GM12865 (cell line): ENCODE results near the gene NPFF.
"Not testable (repeated sequence)": the region's sequence is repeated elsewhere in the genome, so short reads cannot be mapped to it uniquely, and the experiment has no call there.

Source experiments
- DNase-seq: peaks from one replicate; pipeline ENCODE4 v3.0.0; 2010; ENCODE audit warnings: low read depth
- H3K4me3 ChIP-seq: 2 replicates; pipeline ENCODE4 v1.5.1; 2011; ENCODE audit warnings: mild to moderate bottlenecking, low read depth, low read length, control low read depth
- CTCF ChIP-seq: IDR thresholded peaks from 2 replicates; pipeline ENCODE4 v1.5.1; 2011; ENCODE audit warnings: low read length, control low read depth, low read depth, inconsistent platforms; ENCODE audit not compliant: insufficient read depth; ENCODE audit errors: missing control alignments

The NPFF gene, protein sequence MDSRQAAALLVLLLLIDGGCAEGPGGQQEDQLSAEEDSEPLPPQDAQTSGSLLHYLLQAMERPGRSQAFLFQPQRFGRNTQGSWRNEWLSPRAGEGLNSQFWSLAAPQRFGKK

GRCh38 chr12:53506881-53507602 is at the start of gene NPFF:
Gene NPFF, minus strand, starts transcription at chr12:53507484. Its CDS starts 10 bp downstream, at chr12:53507474.
- no peak for DNase-seq
- H3K4me3 ChIP-seq = no peak within 1 kb of the TSS
- TF ChIP-seq CTCF = no peak

DNA sequence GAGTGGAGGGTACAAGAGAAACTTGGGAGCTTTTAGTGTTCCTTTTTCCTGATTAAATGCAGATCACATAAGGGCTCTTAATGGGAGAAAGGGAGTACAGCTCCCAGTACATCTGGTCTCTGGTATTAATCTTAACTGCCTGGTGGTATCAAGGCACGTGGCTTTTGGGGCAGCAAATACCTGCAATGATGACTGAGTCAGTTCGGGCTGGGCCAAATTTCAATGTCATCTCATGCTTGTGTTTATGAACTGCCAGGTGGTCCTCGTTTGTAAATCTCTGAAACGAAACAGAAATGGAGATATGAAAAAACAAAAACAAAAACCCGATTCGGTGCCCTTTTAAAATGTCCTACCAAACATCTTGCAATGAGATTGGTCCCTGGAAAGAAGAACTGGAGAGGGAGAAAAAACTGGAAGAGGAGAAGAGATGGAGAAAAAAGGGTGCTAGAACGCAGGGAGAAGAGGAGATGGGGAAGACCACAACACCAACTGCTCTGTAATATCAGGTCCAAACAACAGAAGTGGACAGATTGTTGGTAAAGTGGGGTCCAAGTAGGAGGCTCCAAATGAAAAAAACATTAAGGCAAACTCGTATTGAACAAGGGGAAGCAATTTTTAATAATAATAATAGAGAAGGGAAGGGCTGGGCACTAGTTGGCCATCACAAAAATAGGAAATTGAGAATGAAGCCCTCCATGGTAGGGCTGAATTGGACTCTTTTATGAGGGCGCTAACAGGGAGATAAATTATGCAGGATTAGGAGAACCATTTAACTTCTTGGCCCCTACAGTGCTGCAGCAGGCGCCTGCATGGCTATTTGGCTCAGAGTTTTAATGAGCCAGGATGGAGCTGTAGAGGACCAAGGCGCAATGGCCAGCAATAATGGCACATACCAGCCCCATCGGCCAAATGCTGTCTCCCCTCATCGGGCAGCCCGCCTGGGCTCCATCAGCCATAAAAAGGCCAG is 45.4 kb upstream of the NPFF start:
- TF ChIP-seq CTCF = no peak
- no peak overlapping the region for H3K4me3 ChIP-seq

DNA sequence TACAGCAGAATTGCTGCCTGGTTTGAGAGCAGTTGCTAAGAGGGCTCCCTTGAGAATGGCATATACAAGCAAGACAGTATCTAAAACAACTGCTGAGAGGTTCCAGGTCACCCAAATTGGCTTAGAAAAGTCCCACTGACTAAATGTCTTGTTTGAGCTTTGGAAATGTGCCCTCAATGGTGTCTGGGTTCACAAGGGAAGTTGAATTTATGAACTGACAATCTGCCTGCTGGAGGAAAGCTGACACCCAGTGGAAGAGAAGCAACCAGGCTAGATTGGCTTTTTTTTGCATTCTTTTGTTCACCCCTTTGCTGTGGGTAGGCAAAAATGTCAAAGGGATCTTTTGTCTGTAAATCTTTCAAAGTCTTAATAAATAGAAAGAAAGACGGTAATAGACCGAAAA is 44.6 kb upstream of the NPFF start:
- no peak for TF ChIP-seq CTCF
- no peak overlapping the region for H3K4me3 ChIP-seq
- DNase-seq = no peak

More for the DNA sequence above, 45.4 kb upstream of the NPFF start:
- no peak for DNase-seq

DNA sequence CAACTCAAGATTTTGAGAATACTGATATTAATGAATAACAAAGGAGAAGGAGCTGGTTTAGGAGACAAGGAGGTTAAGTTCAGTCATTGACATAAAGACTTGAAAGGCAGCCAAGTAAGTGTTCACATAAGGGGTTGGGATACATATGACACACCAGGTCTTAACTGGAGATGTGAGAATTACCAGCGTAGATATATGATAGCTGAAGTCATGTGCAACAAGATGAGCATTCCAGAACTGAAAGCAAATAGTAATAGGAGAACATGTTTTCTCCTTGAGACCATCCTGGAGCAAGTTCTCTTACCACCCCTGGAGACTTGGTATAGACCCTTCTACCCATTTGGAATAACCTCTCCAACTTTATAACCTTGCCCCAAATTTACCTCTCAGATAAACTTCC is 43.3 kb upstream of the NPFF start:
- DNase-seq = no peak
- no peak for TF ChIP-seq CTCF
- H3K4me3 ChIP-seq = no peak overlapping the region

DNA sequence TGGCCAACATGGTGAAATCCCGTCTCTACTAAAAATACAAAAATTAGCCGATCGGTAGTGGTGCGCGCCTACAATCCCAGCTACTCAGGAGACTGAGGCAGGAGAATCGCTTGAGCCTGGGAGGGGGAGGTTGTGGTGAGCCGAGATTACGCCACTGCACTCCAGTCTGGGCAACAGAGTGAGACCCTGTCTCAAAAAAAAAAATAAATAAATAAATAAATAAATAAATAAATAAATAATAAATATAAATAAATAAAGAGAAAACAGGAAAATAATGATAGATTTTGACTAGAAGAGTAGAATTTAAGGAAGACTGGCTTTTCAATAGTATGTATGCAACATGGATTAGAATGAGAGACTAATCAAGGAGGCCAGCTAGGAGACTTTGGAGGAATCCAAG is 42.8 kb upstream of the NPFF start:
- not testable (repeated sequence) for DNase-seq, H3K4me3 ChIP-seq

- DNase-seq, H3K4me3 ChIP-seq: not testable (repeated sequence)
Measured at GRCh38 chr12:53548354-53548753, 41.1 kb upstream of the NPFF start.

DNA sequence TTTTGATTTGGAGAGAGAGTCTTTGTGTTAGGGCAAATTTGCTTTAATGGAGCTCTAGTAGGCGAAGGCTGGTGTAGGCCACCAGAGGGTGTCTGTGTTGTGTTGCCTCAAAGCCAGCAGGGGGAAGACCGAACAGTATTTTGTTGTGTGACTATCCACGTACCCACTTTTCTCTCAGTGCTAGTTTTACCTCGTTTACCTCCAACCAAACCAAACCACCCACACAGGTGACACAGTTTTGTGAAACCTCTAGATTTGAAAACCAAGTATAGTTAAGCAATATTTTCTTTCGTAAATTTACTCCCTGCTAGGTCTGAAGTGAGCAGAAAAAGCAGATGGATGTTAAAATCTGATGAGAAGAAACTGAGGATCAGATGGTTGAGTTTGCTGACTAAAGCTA is 36.3 kb upstream of the NPFF start:
- peak; percentile 81 for DNase-seq
- TF ChIP-seq CTCF = peak; percentile 91
- no peak overlapping the region for H3K4me3 ChIP-seq
